ENCODE results near the gene ADGRB3.

GRCh38 chr6:69232911-69233448, 597.9 kb downstream of the ADGRB3 start:
- TF ChIP-seq POLR2AphosphoS5 (IDR thresholded peaks at IDR 0.05; ENCODE audit: borderline replicate concordance, low read depth, low read length) (no peak), EZH2 (IDR thresholded peaks at IDR 0.05) (no peak)

Measured in SK-N-MC (cell line).